Activated gamma-delta T cell (primary cell): ENCODE results near the gene GABRP.

Source experiments
- DNase-seq: peaks from one replicate; lab custom pipeline; 2025; lab: John Stamatoyannopoulos, UW

GABRP gene

DNA sequence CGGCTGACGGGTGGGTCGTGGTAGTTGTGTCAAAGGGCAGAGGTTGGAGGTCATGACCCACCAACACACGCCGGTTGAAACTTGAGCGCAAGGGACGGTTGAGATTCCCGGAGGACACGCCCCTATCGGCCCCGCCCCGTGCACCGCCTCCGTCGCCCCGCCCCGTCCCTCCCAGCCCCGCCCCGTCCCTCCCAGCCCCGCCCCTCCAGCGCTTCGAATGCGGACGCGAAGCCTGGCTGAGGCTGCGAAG, 78.1 kb downstream of the GABRP start:
- no peak for DNase-seq

- peak; percentile 7 for DNase-seq
Measured at GRCh38 chr5:170861917-170862766, 78.6 kb downstream of the GABRP start, which contains the start of gene RANBP17. Gene RANBP17, plus strand, starts transcription at chr5:170862018.

DNA sequence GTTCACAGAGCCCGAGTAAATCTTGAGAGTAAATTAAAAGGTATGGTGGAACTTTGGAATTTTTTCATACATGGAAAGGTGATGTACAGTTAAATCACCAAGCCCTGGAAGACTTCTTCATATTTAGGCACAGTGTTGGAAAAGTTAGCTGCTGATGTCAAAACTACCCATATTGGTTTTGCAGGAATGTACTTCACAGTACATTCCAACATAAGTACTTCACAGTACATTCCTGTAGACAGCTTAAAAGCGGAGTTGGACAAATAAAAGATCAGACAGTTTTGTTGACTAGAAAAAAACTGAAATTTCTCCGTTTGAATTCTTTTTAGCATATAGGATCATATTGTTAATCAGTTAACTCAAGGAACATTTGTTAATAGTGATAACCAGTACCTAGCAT, 80.1 kb downstream of the GABRP start:
- no peak for DNase-seq
